Right atrium auricular region (tissue), 2 donors: ENCODE results near the gene GABPA. TPM values are rescaled to one million over a fixed set of nuclear protein-coding genes. Genes with fewer than 3 reads are reported as not detected.
"Not testable (repeated sequence)": the region's sequence is repeated elsewhere in the genome, so short reads cannot be mapped to it uniquely, and the experiment has no call there.

ENCODE experiments used
- DNase-seq: peaks from one replicate; pipeline ENCODE4 v3.0.0-alpha.2; 2019; ENCODE audit warnings: low spot score
- H3K27ac ChIP-seq, 2 donors: fragments of 200-600 bp; sonication (generic); 1 replicate in 1 of 2; 2 replicates in 1 of 2; pipeline ENCODE4 v1.5.1; 2016 to 2019
- H3K27me3 ChIP-seq, 2 donors: fragments of 200-600 bp; sonication (generic); one replicate each; pipeline versions ENCODE4 v1.5.1 to v1.6.0; 2017 to 2019
- H3K36me3 ChIP-seq: fragments of 200-600 bp; sonication (generic); one replicate; pipeline ENCODE4 v1.5.1; 2016
- H3K4me1 ChIP-seq, 2 donors: fragments of 200-600 bp; sonication (generic); one replicate each; pipeline versions ENCODE4 v1.5.1 to v1.6.0; 2017 to 2019
- H3K4me3 ChIP-seq, 2 donors: fragments of 200-600 bp; sonication (generic); 1 replicate in 1 of 2; 2 replicates in 1 of 2; pipeline ENCODE4 v1.5.1; 2017 to 2019; ENCODE audit warnings: mild to moderate bottlenecking in 1 of 2, moderate library complexity in 1 of 2
- H3K9me3 ChIP-seq, 2 donors: fragments of 200-600 bp; sonication (generic); one replicate each; pipeline ENCODE4 v1.5.1; 2019
- CTCF ChIP-seq, 2 donors: fragments of 200-600 bp; sonication (generic); IDR thresholded peaks; one replicate each; pipeline ENCODE4 v1.5.1; 2019; ENCODE audit warnings: antibody characterized with exemption in 2 of 2
- total RNA-seq, 2 donors: library from RNA; depleted of rRNA; stranded (reverse); fragments of >200 nt; gene quantifications; one replicate each; pipeline ENCODE4 v1.1.0, GENCODE V29; 2016

GABPA gene
- total RNA-seq, 2 donors from 2014 or later = 13.9 to 18.1 TPM

GRCh38 chr21:25764065-25764464 is 29.3 kb downstream of the GABPA start:
- Histone ChIP-seq H3K9me3 (no peaks in the 10 kb centered on the region), H3K4me1 (no peaks in the 10 kb centered on the region), H3K36me3 (peaks cover 58% of the 10 kb centered on the region), H3K27me3 (no peaks in the 10 kb centered on the region), H3K27ac (no peak overlapping the region), H3K4me3 (no peak overlapping the region)
- DNase-seq = no peak
- no peak for TF ChIP-seq CTCF (IDR thresholded peaks at IDR 0.05)

DNA sequence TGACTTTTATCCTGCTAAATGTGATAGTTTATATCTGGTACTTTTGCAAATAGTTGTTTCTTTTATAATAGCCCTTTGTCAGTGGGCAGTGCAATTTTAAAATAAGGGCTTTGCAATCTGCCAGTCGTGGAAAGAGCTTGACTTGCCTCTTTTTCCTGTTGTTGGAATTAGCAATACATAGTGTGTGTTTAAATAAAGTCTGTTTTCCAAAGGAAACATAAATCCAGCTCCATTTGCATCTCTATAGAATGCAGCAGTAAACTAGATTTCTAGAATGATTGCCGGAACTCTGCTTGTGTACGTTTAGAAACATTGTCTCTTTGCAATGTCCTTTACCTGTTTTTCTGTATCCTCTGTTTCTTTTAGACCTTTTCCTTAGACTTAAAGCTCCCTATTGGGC is 33.1 kb downstream of the GABPA start:
- TF ChIP-seq CTCF (IDR thresholded peaks at IDR 0.05) = no peak
- no peak overlapping the region for H3K4me3 ChIP-seq
- no peak overlapping the region for H3K27ac ChIP-seq
- H3K9me3 ChIP-seq = no peaks in the 10 kb centered on the region
- no peak for DNase-seq
- peaks cover 37% of the 10 kb centered on the region for H3K36me3 ChIP-seq
- H3K27me3 ChIP-seq = no peaks in the 10 kb centered on the region
- no peaks in the 10 kb centered on the region for H3K4me1 ChIP-seq

DNA sequence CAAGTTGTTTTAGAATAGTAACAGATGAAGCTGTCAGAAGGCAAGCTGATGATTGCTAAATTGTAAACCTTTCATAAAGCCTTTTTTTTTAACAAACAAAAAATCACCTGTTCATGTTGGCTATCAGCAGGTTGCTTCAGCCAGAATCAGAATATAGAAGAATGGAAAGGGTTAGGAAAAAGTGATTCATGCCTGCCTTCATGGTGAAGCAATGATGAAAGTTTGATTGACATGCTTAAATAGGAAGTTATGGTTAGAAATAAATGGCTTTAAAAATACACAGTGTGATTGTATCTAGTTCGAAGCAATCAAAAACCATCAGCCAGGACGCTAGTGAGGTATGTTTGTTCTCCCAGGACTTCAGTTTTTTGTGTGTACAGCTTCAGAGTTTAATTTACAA is 37.9 kb downstream of the GABPA start:
- Histone ChIP-seq H3K27ac (no peak overlapping the region), H3K4me1 (no peaks in the 10 kb centered on the region), H3K9me3 (no peaks in the 10 kb centered on the region), H3K4me3 (no peak overlapping the region), H3K36me3 (peaks cover 7% of the 10 kb centered on the region), H3K27me3 (no peaks in the 10 kb centered on the region)
- no peak for DNase-seq
- no peak for TF ChIP-seq CTCF (IDR thresholded peaks at IDR 0.05)

- Histone ChIP-seq H3K27me3 (no peaks in the 10 kb centered on the region), H3K4me1 (no peaks in the 10 kb centered on the region), H3K9me3 (no peaks in the 10 kb centered on the region), H3K27ac (no peak overlapping the region), H3K36me3 (no peaks in the 10 kb centered on the region), H3K4me3 (no peak overlapping the region)
- no peak for DNase-seq
- TF ChIP-seq CTCF (IDR thresholded peaks at IDR 0.05) = no peak
These were observed 41.7 kb downstream of the GABPA start for GRCh38 chr21:25776440-25776839.

DNA sequence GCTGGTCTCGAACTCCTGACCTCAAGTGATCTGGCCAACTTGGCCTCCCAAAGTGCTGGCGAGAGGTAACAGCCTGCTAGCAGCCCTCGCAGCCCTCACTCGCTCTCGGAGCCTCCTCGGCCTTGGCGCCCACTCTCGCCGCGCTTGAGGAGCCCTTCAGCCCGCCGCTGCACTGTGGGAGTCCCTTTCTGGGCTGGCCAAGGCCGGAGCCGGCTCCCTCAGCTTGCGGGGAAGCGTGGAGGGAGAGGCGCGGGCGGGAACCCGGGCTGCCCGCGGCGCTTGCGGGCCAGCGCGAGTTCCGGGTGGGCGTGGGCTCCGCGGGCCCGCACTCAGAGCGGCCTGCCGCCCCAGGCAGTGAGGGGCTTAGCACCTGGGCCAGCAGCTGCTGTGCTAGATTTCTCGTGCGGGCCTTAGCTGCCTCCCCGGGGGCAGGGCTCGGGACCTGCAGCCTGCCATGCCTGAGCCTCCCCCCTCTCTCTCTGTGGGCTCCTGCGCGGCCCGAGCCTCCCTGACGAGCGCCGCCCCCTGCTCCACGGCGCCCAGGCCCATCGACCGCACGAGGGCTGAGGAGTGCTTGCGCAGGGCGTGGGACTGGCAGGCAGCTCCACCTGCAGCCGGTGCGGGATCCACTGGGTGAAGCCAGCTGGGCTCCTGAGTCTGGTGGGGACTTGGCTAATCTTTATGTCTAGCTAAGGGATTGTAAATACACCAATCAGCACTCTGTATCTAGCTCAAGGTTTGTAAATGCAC is 43.5 kb downstream of the GABPA start:
- not testable (repeated sequence) for H3K27ac ChIP-seq, H3K4me1 ChIP-seq, H3K4me3 ChIP-seq, H3K27me3 ChIP-seq, H3K9me3 ChIP-seq, DNase-seq, H3K36me3 ChIP-seq

DNA sequence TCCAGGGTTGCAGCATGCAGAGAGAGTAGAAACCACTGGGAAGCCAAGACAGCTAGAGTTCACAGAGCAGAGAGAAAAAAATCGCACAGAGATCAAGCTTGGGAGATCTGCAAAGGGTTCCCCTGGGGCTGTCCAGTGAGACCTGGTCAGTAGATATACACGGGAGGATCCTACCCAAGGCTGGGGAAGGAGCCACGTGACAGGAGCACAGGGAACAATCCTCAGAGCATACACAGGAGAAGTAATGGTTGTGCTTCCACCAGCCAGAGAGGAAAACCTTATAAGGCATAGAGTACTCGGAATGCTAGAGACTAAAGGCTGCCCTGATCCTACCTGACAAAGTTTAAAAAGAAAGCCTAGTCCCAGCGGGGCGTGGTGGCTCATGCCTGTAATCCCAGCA is 53.9 kb downstream of the GABPA start:
- Histone ChIP-seq H3K27ac (no peak overlapping the region), H3K9me3 (no peaks in the 10 kb centered on the region), H3K27me3 (no peaks in the 10 kb centered on the region), H3K4me1 (peaks cover 0 to 6% of the 10 kb centered on the region in 2 donors), H3K36me3 (no peaks in the 10 kb centered on the region), H3K4me3 (no peak overlapping the region)
- TF ChIP-seq CTCF (IDR thresholded peaks at IDR 0.05) = no peak
- DNase-seq = no peak
